ENCODE results near the gene PARPBP. TPM values are rescaled to one million over a fixed set of nuclear protein-coding genes. Genes with fewer than 3 reads are reported as not detected.

PARPBP gene
- total and polyA plus RNA-seq, 2 experiments from 2014 or later = 37.3 to 44.8 TPM

DNA sequence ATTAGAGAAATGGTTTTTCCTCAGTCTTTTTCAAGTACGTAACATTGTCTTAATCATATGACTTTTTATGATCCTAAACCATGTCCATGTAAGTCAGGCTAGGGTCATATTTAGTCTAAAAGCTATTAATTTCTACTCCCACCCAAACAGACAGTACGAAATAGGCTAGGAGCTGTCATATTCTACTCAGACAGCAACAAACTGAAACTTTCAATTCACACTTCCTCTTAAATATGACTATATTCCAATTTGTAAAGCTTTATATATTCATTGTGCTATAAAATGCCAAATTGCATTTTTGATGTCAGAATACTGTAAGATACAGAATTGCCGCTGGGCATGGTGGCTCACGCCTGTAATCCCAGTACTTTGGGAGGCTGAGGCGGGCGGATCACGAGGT lies 3.6 kb upstream of the PARPBP start:
- H3K27me3 Mint-ChIP-seq (ENCODE audit: insufficient read depth, low read depth, poor library complexity) = peaks cover 3% of the 10 kb centered on the region
- H3K79me2 ChIP-seq (replicated peaks; ENCODE audit: insufficient read depth) = peaks cover 24% of the 10 kb centered on the region
- H3K36me3 Mint-ChIP-seq (ENCODE audit: low read depth) = peaks cover 27% of the 10 kb centered on the region
- peaks cover 19% of the 10 kb centered on the region for H3K36me3 ChIP-seq (ENCODE audit: insufficient read depth)
- ATAC-seq (no peak), DNase-seq (ENCODE audit: low spot score) (no peak)
- H3K27ac Mint-ChIP-seq = no peak overlapping the region
- H3K4me3 Mint-ChIP-seq = no peak overlapping the region
- H3K4me1 ChIP-seq (ENCODE audit: insufficient read depth) = peaks cover 20% of the 10 kb centered on the region
- H4K20me1 ChIP-seq (replicated peaks; ENCODE audit: insufficient read depth) = no peaks in the 10 kb centered on the region; the same call in 1 of the 2 replicates
- H3F3A ChIP-seq (replicated peaks; ENCODE audit: low read depth) = no peaks in the 10 kb centered on the region
- no peak for TF ChIP-seq JUNB (IDR thresholded peaks at IDR 0.05; ENCODE audit: unreplicated experiment)
- no peak for TF ChIP-seq CREB1 (CRISPR knock-in tag; IDR thresholded peaks at IDR 0.05; ENCODE audit: low read depth)
- no peak for TF ChIP-seq ZNF462 (CRISPR knock-in tag; IDR thresholded peaks at IDR 0.05)
- TF ChIP-seq STAT1 (IDR thresholded peaks at IDR 0.05; ENCODE audit: unreplicated experiment) = no peak
- TF ChIP-seq EZH2 (IDR thresholded peaks at IDR 0.05; ENCODE audit: low read depth, unreplicated experiment) = no peak
- TF ChIP-seq ZNF331 (CRISPR knock-in tag; IDR thresholded peaks at IDR 0.05; ENCODE audit: low read depth) = no peak
- no peak for TF ChIP-seq ZNF114 (CRISPR knock-in tag; IDR thresholded peaks at IDR 0.05)
- no peak for TF ChIP-seq EZH2phosphoT487 (IDR thresholded peaks at IDR 0.05; ENCODE audit: unreplicated experiment)
- TF ChIP-seq REST (IDR thresholded peaks at IDR 0.05; ENCODE audit: unreplicated experiment) = no peak
- TF ChIP-seq, protein P1, sequence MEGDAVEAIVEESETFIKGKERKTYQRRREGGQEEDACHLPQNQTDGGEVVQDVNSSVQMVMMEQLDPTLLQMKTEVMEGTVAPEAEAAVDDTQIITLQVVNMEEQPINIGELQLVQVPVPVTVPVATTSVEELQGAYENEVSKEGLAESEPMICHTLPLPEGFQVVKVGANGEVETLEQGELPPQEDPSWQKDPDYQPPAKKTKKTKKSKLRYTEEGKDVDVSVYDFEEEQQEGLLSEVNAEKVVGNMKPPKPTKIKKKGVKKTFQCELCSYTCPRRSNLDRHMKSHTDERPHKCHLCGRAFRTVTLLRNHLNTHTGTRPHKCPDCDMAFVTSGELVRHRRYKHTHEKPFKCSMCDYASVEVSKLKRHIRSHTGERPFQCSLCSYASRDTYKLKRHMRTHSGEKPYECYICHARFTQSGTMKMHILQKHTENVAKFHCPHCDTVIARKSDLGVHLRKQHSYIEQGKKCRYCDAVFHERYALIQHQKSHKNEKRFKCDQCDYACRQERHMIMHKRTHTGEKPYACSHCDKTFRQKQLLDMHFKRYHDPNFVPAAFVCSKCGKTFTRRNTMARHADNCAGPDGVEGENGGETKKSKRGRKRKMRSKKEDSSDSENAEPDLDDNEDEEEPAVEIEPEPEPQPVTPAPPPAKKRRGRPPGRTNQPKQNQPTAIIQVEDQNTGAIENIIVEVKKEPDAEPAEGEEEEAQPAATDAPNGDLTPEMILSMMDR (conservative IDR thresholded peaks at IDR 0.05; ENCODE audit: low read depth in 2 of 2) = no peak
- TF ChIP-seq POLR2AphosphoS5 (IDR thresholded peaks at IDR 0.05; ENCODE audit: low read depth) = no peak
- no peak for TF ChIP-seq ETS1 (IDR thresholded peaks at IDR 0.05)
- no peak for TF ChIP-seq NANOG (IDR thresholded peaks at IDR 0.05; ENCODE audit: borderline replicate concordance)
- H3K9me2 ChIP-seq (ENCODE audit: insufficient read depth) = no peaks in the 10 kb centered on the region
- no peaks in the 10 kb centered on the region for H3K27me3 ChIP-seq (ENCODE audit: insufficient read depth)
- H3K4me1 Mint-ChIP-seq = peaks cover 24% of the 10 kb centered on the region
- H3K27ac ChIP-seq (ENCODE audit: low read depth) = no peak overlapping the region
- no peak overlapping the region for H3K4me3 ChIP-seq
- no peaks in the 10 kb centered on the region for H3K9me3 Mint-ChIP-seq
- H3K4me2 ChIP-seq = no peak overlapping the region
- no peak overlapping the region for H2AFZ ChIP-seq

Data from GM23338 (cell line).